Measurements from ENCODE around the gene PPP1R15A.

DNA sequence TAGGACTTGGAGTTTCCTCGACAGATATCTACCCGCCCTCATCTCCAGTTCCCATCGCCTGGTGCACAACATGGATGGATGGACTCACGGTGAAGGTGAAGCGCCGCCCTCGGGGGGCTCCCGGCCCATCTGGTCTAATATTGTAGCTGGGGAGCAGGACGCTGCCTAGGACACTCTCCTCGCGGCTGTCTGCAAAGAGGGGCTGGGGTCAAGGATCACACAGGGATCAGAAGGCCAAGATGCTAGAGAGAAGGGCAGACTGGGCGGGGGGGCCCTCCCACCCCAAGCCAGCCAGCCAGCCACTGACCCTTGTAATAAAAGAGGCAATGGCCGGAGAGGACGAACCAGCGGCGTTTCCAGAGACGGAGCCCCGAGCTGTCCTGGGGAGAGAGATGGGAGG lies 10.9 kb upstream of the PPP1R15A start:
- TF ChIP-seq, protein P1, sequence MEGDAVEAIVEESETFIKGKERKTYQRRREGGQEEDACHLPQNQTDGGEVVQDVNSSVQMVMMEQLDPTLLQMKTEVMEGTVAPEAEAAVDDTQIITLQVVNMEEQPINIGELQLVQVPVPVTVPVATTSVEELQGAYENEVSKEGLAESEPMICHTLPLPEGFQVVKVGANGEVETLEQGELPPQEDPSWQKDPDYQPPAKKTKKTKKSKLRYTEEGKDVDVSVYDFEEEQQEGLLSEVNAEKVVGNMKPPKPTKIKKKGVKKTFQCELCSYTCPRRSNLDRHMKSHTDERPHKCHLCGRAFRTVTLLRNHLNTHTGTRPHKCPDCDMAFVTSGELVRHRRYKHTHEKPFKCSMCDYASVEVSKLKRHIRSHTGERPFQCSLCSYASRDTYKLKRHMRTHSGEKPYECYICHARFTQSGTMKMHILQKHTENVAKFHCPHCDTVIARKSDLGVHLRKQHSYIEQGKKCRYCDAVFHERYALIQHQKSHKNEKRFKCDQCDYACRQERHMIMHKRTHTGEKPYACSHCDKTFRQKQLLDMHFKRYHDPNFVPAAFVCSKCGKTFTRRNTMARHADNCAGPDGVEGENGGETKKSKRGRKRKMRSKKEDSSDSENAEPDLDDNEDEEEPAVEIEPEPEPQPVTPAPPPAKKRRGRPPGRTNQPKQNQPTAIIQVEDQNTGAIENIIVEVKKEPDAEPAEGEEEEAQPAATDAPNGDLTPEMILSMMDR (IDR thresholded peaks at IDR 0.05; ENCODE audit: low read length) = no peak
- TF ChIP-seq EZH2 (IDR thresholded peaks at IDR 0.05; ENCODE audit: borderline replicate concordance, low read length) = no peak
